ENCODE results near the gene FLNB.

Gene FLNB

GRCh38 chr3:58028902-58029301 is 20.7 kb downstream of the FLNB start:
- no peak for DNase-seq (ENCODE audit: extremely low spot score, insufficient read length, low read depth)
- FAIRE-seq = no peak

GRCh38 chr3:58029842-58030584 is 21.8 kb downstream of the FLNB start:
- FAIRE-seq (no peak), DNase-seq (ENCODE audit: extremely low spot score, insufficient read length, low read depth) (no peak)

- FAIRE-seq (no peak), DNase-seq (ENCODE audit: extremely low spot score, insufficient read length, low read depth) (no peak)
Observed at GRCh38 chr3:58032186-58032585, 24.0 kb downstream of the FLNB start.

- DNase-seq (ENCODE audit: extremely low spot score, insufficient read length, low read depth) (peak; percentile 67), FAIRE-seq (peak; percentile 96)
Observed at GRCh38 chr3:58034738-58035523, 26.7 kb downstream of the FLNB start.

- FAIRE-seq (no peak), DNase-seq (ENCODE audit: extremely low spot score, insufficient read length, low read depth) (no peak)
Observed at GRCh38 chr3:58035524-58036255, 27.5 kb downstream of the FLNB start.

- no peak for FAIRE-seq
- DNase-seq (ENCODE audit: extremely low spot score, insufficient read length, low read depth) = no peak
Observed at GRCh38 chr3:58036293-58037032, 28.2 kb downstream of the FLNB start.

GRCh38 chr3:58037141-58037910 is 29.1 kb downstream of the FLNB start:
- DNase-seq (ENCODE audit: extremely low spot score, insufficient read length, low read depth) = no peak
- no peak for FAIRE-seq

GRCh38 chr3:58038675-58039292 is 30.6 kb downstream of the FLNB start:
- no peak for FAIRE-seq
- no peak for DNase-seq (ENCODE audit: extremely low spot score, insufficient read length, low read depth)

- no peak for DNase-seq (ENCODE audit: extremely low spot score, insufficient read length, low read depth)
Observed at GRCh38 chr3:58039601-58040000, 31.4 kb downstream of the FLNB start.

GRCh38 chr3:58041182-58041825 is 33.1 kb downstream of the FLNB start:
- no peak for DNase-seq (ENCODE audit: extremely low spot score, insufficient read length, low read depth)
- FAIRE-seq = no peak

More at GRCh38 chr3:58039601-58040000, 31.4 kb downstream of the FLNB start:
- no peak for FAIRE-seq

- peak; percentile 46 for DNase-seq (ENCODE audit: extremely low spot score, insufficient read length, low read depth)
- peak; percentile 91 for FAIRE-seq
Observed at GRCh38 chr3:58041826-58042324, 33.7 kb downstream of the FLNB start.

GRCh38 chr3:58042947-58043707 is 34.9 kb downstream of the FLNB start:
- DNase-seq (ENCODE audit: extremely low spot score, insufficient read length, low read depth) (no peak), FAIRE-seq (no peak)

GRCh38 chr3:58043933-58044332 is 35.7 kb downstream of the FLNB start:
- FAIRE-seq (no peak), DNase-seq (ENCODE audit: extremely low spot score, insufficient read length, low read depth) (no peak)

GRCh38 chr3:58044691-58045483 is 36.7 kb downstream of the FLNB start:
- FAIRE-seq = no peak
- no peak for DNase-seq (ENCODE audit: extremely low spot score, insufficient read length, low read depth)

GRCh38 chr3:58047826-58048225 is 39.6 kb downstream of the FLNB start:
- DNase-seq (ENCODE audit: extremely low spot score, insufficient read length, low read depth) (no peak), FAIRE-seq (no peak)

GRCh38 chr3:58048301-58048700 is 40.1 kb downstream of the FLNB start:
- no peak for DNase-seq (ENCODE audit: extremely low spot score, insufficient read length, low read depth)
- no peak for FAIRE-seq
